Chondrocyte (in vitro differentiated cells): Measurements from ENCODE around the gene ANTKMT. TPM values are rescaled to one million over a fixed set of nuclear protein-coding genes. Genes with fewer than 3 reads are reported as not detected.
A peak's percentile ranks its signal among the peaks of the same experiment; 100 is the strongest.
"Not testable (repeated sequence)": the region's sequence is repeated elsewhere in the genome, so short reads cannot be mapped to it uniquely, and the experiment has no call there.

Source experiments
- DNase-seq: peaks from one replicate; pipeline ENCODE4 v3.0.0; 2021; ENCODE audit warnings: mixed read lengths, low spot score
- H3K27ac Mint-ChIP-seq: one replicate; pipeline ENCODE4 v1.8.0; 2021; ENCODE audit warnings: mild to moderate bottlenecking, moderate library complexity, mixed read lengths; ENCODE audit not compliant: unreplicated experiment
- H3K27me3 Mint-ChIP-seq: 2 replicates; pipeline ENCODE4 v1.8.0; 2021; ENCODE audit warnings: low read depth, mixed read lengths
- H3K36me3 Mint-ChIP-seq: 2 replicates; pipeline ENCODE4 v1.8.0; 2021; ENCODE audit warnings: low read depth, mixed read lengths
- H3K4me1 Mint-ChIP-seq: 2 replicates; pipeline ENCODE4 v1.8.0; 2021; ENCODE audit warnings: low read depth, mild to moderate bottlenecking, mixed read lengths
- H3K4me3 Mint-ChIP-seq: one replicate; pipeline ENCODE4 v1.8.0; 2021; ENCODE audit warnings: mild to moderate bottlenecking, moderate library complexity, mixed read lengths; ENCODE audit not compliant: unreplicated experiment
- H3K9me3 Mint-ChIP-seq: 2 replicates; pipeline ENCODE4 v1.8.0; 2021; ENCODE audit warnings: low read depth, mixed read lengths
- CTCF ChIP-seq: fragments of 200-600 bp; sonication (generic); IDR thresholded peaks from 2 replicates; pipeline ENCODE4 v1.5.0; 2021; ENCODE audit warnings: antibody characterized with exemption, mild to moderate bottlenecking, moderate library complexity
- total RNA-seq: library from RNA; stranded (reverse); gene quantifications from 3 replicates; pipeline ENCODE4 v1.2.1, GENCODE V29; 2021

ANTKMT gene
- total RNA-seq, 1 donor from 2014 or later: 38.2 TPM

DNA sequence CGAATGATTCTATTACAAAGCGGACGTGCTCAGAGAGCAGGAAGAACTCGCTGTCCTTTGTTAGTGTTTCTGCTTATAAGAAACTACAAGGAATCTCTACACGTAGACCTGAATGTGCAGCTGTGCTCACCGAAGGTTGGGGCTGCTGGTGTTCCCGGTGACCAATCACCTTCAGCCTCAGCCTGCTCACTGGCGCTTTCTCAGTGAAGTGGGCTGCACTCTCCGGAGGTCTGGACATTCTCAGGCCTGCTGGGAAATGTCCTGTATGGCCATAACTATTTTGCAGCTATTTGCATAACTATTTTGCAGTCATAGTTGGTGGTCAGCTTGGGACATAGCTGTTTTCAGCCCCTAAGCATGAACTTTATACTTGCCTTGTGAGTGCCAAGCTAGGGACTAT lies 29.5 kb downstream of the ANTKMT start:
- no peak overlapping the region for H3K4me3 Mint-ChIP-seq
- H3K9me3 Mint-ChIP-seq: no peaks in the 10 kb centered on the region
- TF ChIP-seq CTCF: no peak
- H3K36me3 Mint-ChIP-seq: no peaks in the 10 kb centered on the region
- H3K4me1 Mint-ChIP-seq: peaks cover 8% of the 10 kb centered on the region
- H3K27me3 Mint-ChIP-seq: peaks cover 9% of the 10 kb centered on the region
- no peak overlapping the region for H3K27ac Mint-ChIP-seq
- DNase-seq: no peak

DNA sequence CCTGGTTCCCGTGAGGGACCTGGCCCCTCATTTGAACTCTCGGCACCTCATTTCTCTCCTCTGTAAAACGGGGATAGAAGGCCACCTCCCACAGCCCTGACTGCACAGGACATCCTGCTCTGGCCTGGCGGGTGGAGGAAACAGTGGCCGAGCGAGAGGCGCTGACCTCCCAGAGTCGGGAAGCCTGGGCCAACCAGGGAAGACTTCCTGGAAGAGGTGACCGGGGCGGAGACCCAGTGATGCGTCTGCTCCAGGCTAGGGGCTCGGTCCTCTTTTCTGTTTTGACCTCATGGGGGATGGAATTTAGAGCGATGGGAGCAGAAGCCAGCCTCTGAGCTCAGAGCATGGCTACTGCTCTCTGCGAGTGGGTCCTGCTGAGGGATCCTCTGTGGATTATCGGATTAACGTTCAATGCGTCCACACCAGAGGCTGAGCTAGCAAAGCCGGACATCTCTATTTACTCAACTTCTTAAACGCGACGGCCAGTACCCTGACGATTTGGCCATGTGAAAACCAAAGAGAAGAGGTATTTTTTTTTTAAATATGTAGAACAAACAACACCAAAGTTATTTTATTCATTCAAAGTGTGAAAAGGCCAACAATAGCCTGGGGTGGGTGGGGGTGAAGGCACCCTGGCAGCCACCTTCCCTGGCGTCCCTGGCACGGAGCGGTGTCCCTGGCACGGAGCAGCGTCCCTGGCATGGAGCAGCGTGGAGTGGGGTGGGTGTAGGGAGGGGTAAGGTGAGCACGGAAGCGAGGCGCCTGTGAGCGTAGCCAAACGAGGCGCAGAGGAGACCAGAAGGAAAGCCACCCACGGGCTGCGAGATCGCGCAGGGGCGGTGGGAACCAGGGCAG lies 30.4 kb downstream of the ANTKMT start:
- H3K27me3 Mint-ChIP-seq: peaks cover 9% of the 10 kb centered on the region
- H3K36me3 Mint-ChIP-seq: no peaks in the 10 kb centered on the region
- no peak overlapping the region for H3K27ac Mint-ChIP-seq
- peaks cover 8% of the 10 kb centered on the region for H3K4me1 Mint-ChIP-seq
- H3K9me3 Mint-ChIP-seq: peaks cover 2% of the 10 kb centered on the region
- TF ChIP-seq CTCF: no peak
- DNase-seq: no peak
- no peak overlapping the region for H3K4me3 Mint-ChIP-seq

DNA sequence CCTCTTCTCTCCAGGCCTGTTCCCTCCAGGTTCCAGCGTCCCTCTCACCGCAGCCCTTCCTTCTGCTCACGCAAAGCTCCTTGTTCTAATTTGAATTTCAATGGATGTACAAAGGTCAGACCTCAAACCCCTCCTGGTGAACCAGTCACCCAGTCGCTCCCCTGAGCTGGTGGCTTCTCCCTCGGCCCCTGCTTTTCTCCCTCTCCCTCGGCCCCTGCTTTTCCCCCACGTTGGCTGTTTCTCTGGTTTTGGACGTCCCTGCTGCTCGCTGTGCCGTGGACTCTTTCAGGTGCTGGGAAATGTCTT lies 31.0 kb downstream of the ANTKMT start:
- no peak for TF ChIP-seq CTCF
- H3K9me3 Mint-ChIP-seq: peaks cover 5% of the 10 kb centered on the region
- H3K4me1 Mint-ChIP-seq: peaks cover 8% of the 10 kb centered on the region
- H3K27me3 Mint-ChIP-seq: peaks cover 12% of the 10 kb centered on the region
- H3K36me3 Mint-ChIP-seq: no peaks in the 10 kb centered on the region
- no peak overlapping the region for H3K4me3 Mint-ChIP-seq
- no peak for DNase-seq
- H3K27ac Mint-ChIP-seq: peak overlapping the region; percentile 49

- not testable (repeated sequence) for H3K4me3 Mint-ChIP-seq, H3K9me3 Mint-ChIP-seq, H3K36me3 Mint-ChIP-seq, DNase-seq, H3K4me1 Mint-ChIP-seq, H3K27ac Mint-ChIP-seq
- H3K27me3 Mint-ChIP-seq: peaks cover 13% of the 10 kb centered on the region
Observed at GRCh38 chr16:754121-754607, 33.2 kb downstream of the ANTKMT start.

DNA sequence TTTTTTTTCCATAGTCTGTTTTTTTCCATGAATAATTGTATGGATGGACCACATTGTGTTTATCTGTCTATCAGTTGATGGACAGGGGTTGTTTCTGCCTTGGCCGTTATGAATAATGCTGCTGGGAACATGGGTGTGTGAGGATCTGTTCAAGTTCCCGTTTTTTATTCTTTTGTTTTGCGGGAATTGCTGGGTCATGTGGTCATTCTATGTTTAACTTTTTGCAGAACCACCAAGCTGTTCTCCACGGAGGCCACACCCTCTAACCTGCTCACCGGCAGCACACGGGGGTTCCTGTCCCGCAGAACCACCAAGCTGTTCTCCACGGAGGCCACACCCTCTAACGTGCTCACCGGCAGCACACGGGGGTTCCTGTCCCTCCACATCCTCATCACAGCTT lies 33.7 kb downstream of the ANTKMT start:
- no peaks in the 10 kb centered on the region for H3K4me1 Mint-ChIP-seq
- peaks cover 5% of the 10 kb centered on the region for H3K9me3 Mint-ChIP-seq
- no peak overlapping the region for H3K4me3 Mint-ChIP-seq
- no peak for DNase-seq
- no peak for TF ChIP-seq CTCF
- no peak overlapping the region for H3K27ac Mint-ChIP-seq
- no peaks in the 10 kb centered on the region for H3K36me3 Mint-ChIP-seq
- H3K27me3 Mint-ChIP-seq: peaks cover 13% of the 10 kb centered on the region

DNA sequence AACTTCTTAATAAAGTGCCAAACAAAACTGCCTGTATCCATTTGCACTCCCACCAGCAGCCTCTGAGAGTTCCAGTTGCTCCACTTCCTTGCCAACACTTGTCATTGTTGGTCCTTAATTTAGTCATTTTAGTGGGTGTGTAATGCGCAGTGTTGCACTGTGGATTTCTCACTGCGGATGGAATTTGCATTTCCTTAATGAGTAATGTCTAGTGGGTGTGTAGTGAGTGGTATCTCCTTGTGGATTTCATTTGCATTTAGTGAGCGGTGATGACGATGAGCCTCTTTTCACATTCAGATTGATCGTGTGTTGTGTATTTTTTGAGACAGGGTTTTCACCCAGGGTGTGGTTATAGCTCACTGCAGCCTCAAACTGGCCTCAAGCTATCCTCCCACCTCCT lies 35.5 kb downstream of the ANTKMT start:
- TF ChIP-seq CTCF: no peak
- no peak for DNase-seq
- H3K27ac Mint-ChIP-seq: no peak overlapping the region
- no peak overlapping the region for H3K4me3 Mint-ChIP-seq
- H3K9me3 Mint-ChIP-seq: peaks cover 5% of the 10 kb centered on the region
- H3K36me3 Mint-ChIP-seq: no peaks in the 10 kb centered on the region
- no peaks in the 10 kb centered on the region for H3K4me1 Mint-ChIP-seq
- H3K27me3 Mint-ChIP-seq: peaks cover 10% of the 10 kb centered on the region
